ENCODE data around the gene TCF23. TPM values are rescaled to one million over a fixed set of nuclear protein-coding genes. Genes with fewer than 3 reads are reported as not detected.

Gene TCF23
- total RNA-seq, 2 donors from 2014 or later: 8.5 TPM; not detected in 1

GRCh38 chr2:27128668-27129571 is 19.9 kb upstream of the TCF23 start:
- WGBS: 75% methylated on average over 11 of the region's 11 CpGs
- Histone ChIP-seq H3K27ac (no peak overlapping the region), H3K4me3 (no peak overlapping the region), H3K4me1 (replicated peaks) (peaks cover 8% of the 10 kb centered on the region), H3K9me3 (no peaks in the 10 kb centered on the region), H3K27me3 (replicated peaks; ENCODE audit: insufficient read depth) (no peaks in the 10 kb centered on the region), H3K36me3 (peaks cover 7 to 17% of the 10 kb centered on the region in 2 donors)
- no peak for DNase-seq (ENCODE audit: low spot score)
- no peak for TF ChIP-seq CTCF (IDR thresholded peaks at IDR 0.05)
- intact Hi-C loops (cut with DNase I): no loop called here

- no peak for DNase-seq (ENCODE audit: low spot score)
- H3K27ac ChIP-seq: no peak overlapping the region
- H3K36me3 ChIP-seq: peaks cover 7 to 17% of the 10 kb centered on the region in 2 donors
- no peak for TF ChIP-seq POLR2A (IDR thresholded peaks at IDR 0.05)
- 90% methylated on average over 10 of the region's 10 CpGs for WGBS
- intact Hi-C loops (cut with DNase I): no loop called here
- H3K4me1 ChIP-seq (replicated peaks): peaks cover 8% of the 10 kb centered on the region
- H3K27me3 ChIP-seq (replicated peaks; ENCODE audit: insufficient read depth): no peaks in the 10 kb centered on the region
- H3K9me3 ChIP-seq: no peaks in the 10 kb centered on the region
- H3K4me3 ChIP-seq: no peak overlapping the region
Measured at GRCh38 chr2:27130396-27130795, 18.4 kb upstream of the TCF23 start.

- TF ChIP-seq CTCF (IDR thresholded peaks at IDR 0.05): no peak
- Histone ChIP-seq H3K36me3 (peaks cover 7 to 17% of the 10 kb centered on the region in 2 donors), H3K9me3 (no peaks in the 10 kb centered on the region), H3K27ac (no peak overlapping the region), H3K27me3 (replicated peaks; ENCODE audit: insufficient read depth) (no peaks in the 10 kb centered on the region), H3K4me1 (replicated peaks) (peaks cover 8% of the 10 kb centered on the region), H3K4me3 (no peak overlapping the region)
- intact Hi-C loops (cut with DNase I): no loop called here
- 93% methylated on average over 11 of the region's 11 CpGs for WGBS
- no peak for DNase-seq (ENCODE audit: low spot score)
Measured at GRCh38 chr2:27131429-27131828, 17.4 kb upstream of the TCF23 start.

- Histone ChIP-seq H3K27me3 (replicated peaks; ENCODE audit: insufficient read depth) (no peaks in the 10 kb centered on the region), H3K4me3 (peak overlapping the region; percentile 78 to 96), H3K27ac (peak overlapping the region; percentile 82 to 88), H3K4me1 (replicated peaks) (peaks cover 8% of the 10 kb centered on the region), H3K9me3 (no peaks in the 10 kb centered on the region), H3K36me3 (peaks cover 7 to 17% of the 10 kb centered on the region in 2 donors)
- TF ChIP-seq POLR2A (IDR thresholded peaks at IDR 0.05) (no peak), CTCF (IDR thresholded peaks at IDR 0.05) (no peak)
- intact Hi-C loops (cut with DNase I): no loop called here
- WGBS: 31% methylated on average over 13 of the region's 14 CpGs
- DNase-seq (ENCODE audit: low spot score): no peak
Measured at GRCh38 chr2:27133195-27133875, 15.5 kb upstream of the TCF23 start.

- TF ChIP-seq CTCF (IDR thresholded peaks at IDR 0.05) (peak in 2 of 4 experiments; percentile 2 to 36), POLR2AphosphoS5 (IDR thresholded peaks at IDR 0.05) (peak; percentile 98), POLR2A (IDR thresholded peaks at IDR 0.05) (peak; percentile 81)
- no peaks in the 10 kb centered on the region for H3K9me3 ChIP-seq
- H3K4me1 ChIP-seq (replicated peaks): peaks cover 8% of the 10 kb centered on the region
- peak within 1 kb of the TSS; percentile 82 to 88 for H3K27ac ChIP-seq
- H3K36me3 ChIP-seq: peaks cover 7 to 17% of the 10 kb centered on the region in 2 donors
- WGBS: under 1% methylated on average over 38 of the region's 86 CpGs
- H3K27me3 ChIP-seq (replicated peaks; ENCODE audit: insufficient read depth): no peaks in the 10 kb centered on the region
- H3K4me3 ChIP-seq: peak within 1 kb of the TSS; percentile 78 to 96
- DNase-seq (ENCODE audit: low spot score): peak; percentile 93
- intact Hi-C loops (cut with DNase I): no loop called here
Measured at GRCh38 chr2:27133905-27134780, 14.7 kb upstream of the TCF23 start, which contains the start of gene PREB. Gene PREB (minus strand): TSS chr2:27134636. CDS start chr2:27134421, 215 bp downstream.
